WERI-Rb-1 (cell line): ENCODE data around the gene TRAPPC2L.

Experiments
- DNase-seq: peaks from one replicate; pipeline ENCODE4 v3.0.0-alpha.2; 2020
- H3K27ac ChIP-seq: fragments of 250-450 bp; sonication (Bioruptor Pico); 2 replicates; pipeline ENCODE4 v1.5.1; 2020; ENCODE audit warnings: mild to moderate bottlenecking, moderate library complexity
- H3K27me3 ChIP-seq: fragments of 250-450 bp; sonication (Bioruptor Pico); 2 replicates; pipeline ENCODE4 v1.5.1; 2021; ENCODE audit warnings: mild to moderate bottlenecking, low read depth, moderate library complexity; ENCODE audit not compliant: insufficient read depth, severe bottlenecking
- H3K36me3 ChIP-seq: fragments of 250-450 bp; sonication (Bioruptor Pico); 2 replicates; pipeline ENCODE4 v1.5.1; 2020; ENCODE audit warnings: mild to moderate bottlenecking, moderate library complexity
- H3K4me3 ChIP-seq: 2 replicates; pipeline ENCODE4 v1.5.1; 2011; ENCODE audit warnings: low read depth, mild to moderate bottlenecking, control low read depth, low read length
- H3K9me3 ChIP-seq: fragments of 250-450 bp; sonication (Bioruptor Pico); 2 replicates; pipeline ENCODE4 v1.5.1; 2021; ENCODE audit warnings: mild to moderate bottlenecking, moderate library complexity; ENCODE audit not compliant: severe bottlenecking
- TF ChIP-seq, protein P1 (sequence below): IDR thresholded peaks from 2 replicates; pipeline ENCODE4 v1.5.1; 2011; ENCODE audit warnings: low read depth, mild to moderate bottlenecking, control low read depth, inconsistent platforms, low read length

The TRAPPC2L gene

GRCh38 chr16:88877564-88878289, 20.8 kb downstream of the TRAPPC2L start:
- no peak for DNase-seq
- no peaks in the 10 kb centered on the region for H3K9me3 ChIP-seq
- H3K36me3 ChIP-seq, result no peaks in the 10 kb centered on the region; the same call in 1 of the 2 replicates
- H3K4me3 ChIP-seq, result no peak overlapping the region
- no peak overlapping the region for H3K27ac ChIP-seq
- no peaks in the 10 kb centered on the region for H3K27me3 ChIP-seq
- TF ChIP-seq, protein P1, sequence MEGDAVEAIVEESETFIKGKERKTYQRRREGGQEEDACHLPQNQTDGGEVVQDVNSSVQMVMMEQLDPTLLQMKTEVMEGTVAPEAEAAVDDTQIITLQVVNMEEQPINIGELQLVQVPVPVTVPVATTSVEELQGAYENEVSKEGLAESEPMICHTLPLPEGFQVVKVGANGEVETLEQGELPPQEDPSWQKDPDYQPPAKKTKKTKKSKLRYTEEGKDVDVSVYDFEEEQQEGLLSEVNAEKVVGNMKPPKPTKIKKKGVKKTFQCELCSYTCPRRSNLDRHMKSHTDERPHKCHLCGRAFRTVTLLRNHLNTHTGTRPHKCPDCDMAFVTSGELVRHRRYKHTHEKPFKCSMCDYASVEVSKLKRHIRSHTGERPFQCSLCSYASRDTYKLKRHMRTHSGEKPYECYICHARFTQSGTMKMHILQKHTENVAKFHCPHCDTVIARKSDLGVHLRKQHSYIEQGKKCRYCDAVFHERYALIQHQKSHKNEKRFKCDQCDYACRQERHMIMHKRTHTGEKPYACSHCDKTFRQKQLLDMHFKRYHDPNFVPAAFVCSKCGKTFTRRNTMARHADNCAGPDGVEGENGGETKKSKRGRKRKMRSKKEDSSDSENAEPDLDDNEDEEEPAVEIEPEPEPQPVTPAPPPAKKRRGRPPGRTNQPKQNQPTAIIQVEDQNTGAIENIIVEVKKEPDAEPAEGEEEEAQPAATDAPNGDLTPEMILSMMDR, result no peak

DNA sequence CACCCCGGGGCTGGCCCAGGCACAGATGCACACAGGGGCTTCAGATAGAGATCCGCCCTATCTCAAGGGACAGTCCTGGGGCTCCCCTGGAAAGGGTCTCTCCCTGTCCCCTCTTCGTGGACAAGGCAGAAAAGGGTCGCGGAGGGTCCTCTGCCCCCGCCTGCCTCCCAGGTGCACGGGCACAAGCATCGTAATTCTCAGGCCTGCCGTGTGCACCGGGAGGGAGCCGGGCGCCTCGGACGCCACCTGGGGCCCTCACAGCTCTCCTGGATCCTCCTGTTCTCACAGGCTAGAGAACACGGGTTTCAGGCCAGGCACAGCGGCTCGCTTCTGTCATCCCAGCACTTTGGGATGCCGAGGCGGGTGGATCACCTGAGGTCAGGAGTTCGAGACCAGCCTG, 21.4 kb downstream of the TRAPPC2L start:
- no peaks in the 10 kb centered on the region for H3K9me3 ChIP-seq
- H3K27me3 ChIP-seq, result no peaks in the 10 kb centered on the region
- no peak for DNase-seq
- no peak overlapping the region for H3K27ac ChIP-seq
- H3K4me3 ChIP-seq, result no peak overlapping the region
- TF ChIP-seq, protein P1, result no peak
- no peaks in the 10 kb centered on the region; the same call in 1 of the 2 replicates for H3K36me3 ChIP-seq

DNA sequence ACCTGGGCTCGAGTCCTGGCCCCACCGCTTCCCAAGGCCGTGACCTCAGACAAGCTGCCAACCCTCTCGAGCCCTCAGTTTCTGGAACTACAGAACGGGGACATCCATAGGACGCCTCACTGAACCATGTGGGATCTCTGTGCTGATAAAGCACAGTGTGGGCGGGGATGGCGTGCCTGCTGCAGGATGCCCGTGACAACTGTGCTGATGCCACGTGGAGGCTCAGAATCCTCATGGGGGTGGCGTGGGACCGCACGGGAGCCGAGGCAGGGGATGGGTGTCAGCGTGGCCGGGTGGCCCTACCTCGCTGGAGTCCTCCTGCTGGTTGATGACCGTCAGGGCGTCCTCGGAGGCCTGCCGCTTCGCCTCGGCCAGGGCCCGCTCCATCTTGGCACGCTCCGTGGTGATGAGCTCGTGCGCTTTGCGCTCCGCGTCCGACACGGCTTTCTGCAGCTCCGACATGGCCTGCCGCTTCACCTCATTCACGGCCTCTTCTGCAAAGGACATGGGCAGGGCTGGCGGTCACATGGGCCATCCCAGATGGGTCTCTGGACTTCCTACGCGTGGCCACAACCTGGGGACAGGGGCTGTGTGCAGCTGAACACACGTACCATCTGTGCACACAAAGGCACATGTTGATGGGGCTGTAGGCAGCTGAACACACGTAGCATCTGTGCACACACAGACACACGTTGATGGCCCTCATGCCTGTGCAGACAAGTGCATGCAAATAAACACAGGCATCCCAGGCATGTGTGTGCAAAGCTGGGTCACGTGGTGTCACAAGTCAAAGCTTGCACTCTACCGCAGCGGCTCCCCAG, 22.2 kb downstream of the TRAPPC2L start:
- Histone ChIP-seq H3K27ac (no peak overlapping the region), H3K27me3 (no peaks in the 10 kb centered on the region), H3K36me3 (peaks cover under 1% of the 10 kb centered on the region), H3K9me3 (no peaks in the 10 kb centered on the region), H3K4me3 (no peak overlapping the region)
- TF ChIP-seq, protein P1, result no peak
- no peak for DNase-seq

DNA sequence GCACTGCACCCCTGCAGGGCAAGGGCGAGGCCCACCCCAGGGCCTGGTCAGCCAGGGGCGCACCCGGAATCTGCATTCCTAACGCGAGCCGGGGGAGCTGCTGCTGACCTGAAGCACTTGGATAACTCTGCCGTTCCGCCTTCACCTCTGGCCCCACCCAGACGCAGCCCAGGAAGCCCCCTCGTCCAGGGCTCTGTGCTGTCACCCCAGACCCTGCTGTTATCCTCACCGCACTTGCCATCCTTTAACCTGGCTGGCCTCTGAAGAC, 22.8 kb downstream of the TRAPPC2L start:
- Histone ChIP-seq H3K27me3 (no peaks in the 10 kb centered on the region), H3K4me3 (no peak overlapping the region), H3K27ac (no peak overlapping the region), H3K9me3 (no peaks in the 10 kb centered on the region), H3K36me3 (peaks cover 6% of the 10 kb centered on the region)
- TF ChIP-seq, protein P1, result no peak
- no peak for DNase-seq

DNA sequence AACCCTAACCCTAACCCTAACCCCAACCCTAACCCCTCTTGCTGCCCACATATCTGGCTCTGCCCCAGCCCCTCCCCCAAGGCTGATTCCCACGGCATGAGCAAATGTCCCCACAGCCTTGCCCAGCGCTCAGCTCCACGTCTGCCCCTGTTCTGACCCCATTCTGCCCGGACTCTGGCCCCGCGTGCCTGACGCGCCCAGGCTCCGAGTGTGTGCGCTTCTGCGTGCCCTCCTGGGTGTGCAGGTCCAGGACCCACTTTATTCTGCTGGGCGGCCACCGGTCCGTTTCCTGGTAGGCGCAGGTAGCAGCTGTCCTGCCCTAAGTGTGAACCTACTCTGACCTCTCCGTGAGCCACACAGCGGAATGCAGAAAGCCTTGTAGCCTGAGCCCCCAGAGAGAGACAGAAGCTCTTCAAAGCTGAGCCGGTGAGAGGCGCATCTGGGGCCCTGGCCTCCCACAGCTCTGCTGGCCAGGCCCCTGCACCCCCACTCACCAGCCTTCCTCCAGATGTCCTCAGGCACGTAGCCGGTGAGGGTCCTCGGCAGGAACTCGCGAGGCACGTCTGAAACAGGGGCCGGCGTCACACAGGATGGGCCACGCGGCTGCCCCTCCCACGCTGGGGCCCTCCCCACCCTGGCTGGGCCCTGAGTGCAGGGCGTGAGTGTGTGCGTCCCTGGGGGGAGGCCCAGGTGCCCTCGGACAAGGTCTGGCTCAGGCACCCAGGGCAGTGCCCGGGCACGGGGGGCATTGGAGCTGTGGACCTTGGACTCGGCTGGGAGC, 23.5 kb downstream of the TRAPPC2L start:
- H3K27ac ChIP-seq, result no peak overlapping the region
- no peak overlapping the region for H3K4me3 ChIP-seq

More for the DNA sequence above, 23.5 kb downstream of the TRAPPC2L start:
- TF ChIP-seq, protein P1, result no peak
- no peak for DNase-seq
- Histone ChIP-seq H3K9me3 (no peaks in the 10 kb centered on the region), H3K27me3 (no peaks in the 10 kb centered on the region), H3K36me3 (peaks cover 8% of the 10 kb centered on the region)
